Brain pericyte (primary cell): Measurements from ENCODE around the gene SFMBT2.
"Not testable (repeated sequence)": the region's sequence is repeated elsewhere in the genome, so short reads cannot be mapped to it uniquely, and the experiment has no call there.

ENCODE experiments used
- DNase-seq: peaks from one replicate; pipeline ENCODE4 v3.0.0-alpha.2; 2012; ENCODE audit warnings: low read depth, low spot score

The SFMBT2 gene

DNA sequence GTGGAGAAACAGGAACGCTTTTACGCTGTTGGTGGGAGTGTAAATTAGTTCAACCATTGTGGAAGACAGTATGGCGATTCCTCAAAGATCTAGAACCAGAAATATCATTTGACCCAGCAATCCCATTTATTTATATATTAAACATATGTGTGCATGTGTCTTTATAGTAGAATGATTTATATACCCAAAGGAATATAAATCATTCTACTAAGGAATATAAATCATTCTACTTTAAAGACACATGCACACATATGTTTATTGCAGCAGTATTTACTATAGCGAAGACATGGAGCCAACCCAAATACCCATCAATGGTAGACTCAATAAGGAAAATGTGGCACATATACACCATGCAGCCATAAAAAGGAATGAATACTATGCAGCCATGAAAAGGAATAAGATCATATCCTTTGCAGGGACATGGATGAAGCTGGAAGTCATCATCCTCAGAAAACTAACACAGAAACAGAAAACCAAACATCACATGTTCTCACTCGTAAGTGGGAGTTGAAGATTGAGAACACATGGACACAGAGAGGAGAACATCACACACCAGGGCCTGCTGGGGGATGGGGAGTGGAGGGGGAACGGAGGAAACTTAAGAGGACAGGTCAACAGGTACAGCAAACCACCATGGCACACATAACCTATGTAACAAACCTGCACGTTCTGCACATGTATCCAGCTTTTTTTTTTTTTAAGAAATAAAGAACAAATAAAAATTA lies 111.1 kb downstream of the SFMBT2 start:
- not testable (repeated sequence) for DNase-seq

DNA sequence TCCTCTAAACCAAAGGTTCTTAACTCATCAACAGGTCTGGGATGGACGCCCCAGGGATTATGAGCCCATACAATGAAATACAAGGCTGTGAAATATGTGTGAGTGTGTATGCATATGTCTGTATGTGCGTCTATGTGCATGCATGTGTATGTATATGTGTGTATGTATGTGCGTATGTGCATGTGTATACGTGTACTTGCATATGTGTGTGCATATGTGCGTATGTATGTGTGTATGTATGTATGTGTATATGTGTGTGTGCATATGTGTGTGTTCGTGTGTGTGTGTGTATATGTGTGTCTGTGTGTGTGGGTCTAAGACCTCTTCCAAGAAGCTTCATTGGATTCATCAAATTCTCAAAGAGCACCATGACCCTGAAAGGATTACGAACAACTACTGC lies 112.3 kb downstream of the SFMBT2 start:
- DNase-seq = no peak

DNA sequence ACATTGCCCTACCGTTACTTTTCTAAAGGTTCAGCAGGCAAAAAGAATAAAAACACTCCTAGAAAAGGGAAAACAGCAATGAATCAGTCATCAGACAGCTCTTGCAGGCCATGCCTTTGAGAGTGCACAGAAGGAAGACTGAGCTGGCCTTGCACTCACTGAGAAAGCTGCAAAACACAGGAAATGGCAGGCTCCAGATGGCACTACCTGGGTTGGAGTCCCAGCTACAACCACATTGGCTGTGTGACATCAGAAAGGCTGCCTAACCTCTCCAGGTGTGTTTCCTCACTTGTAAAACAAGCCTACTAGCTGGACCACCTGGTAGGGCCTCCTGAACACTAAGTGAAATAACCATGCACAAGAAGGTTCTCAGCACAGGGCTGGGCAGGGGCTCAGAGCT lies 113.7 kb downstream of the SFMBT2 start:
- DNase-seq = no peak

DNA sequence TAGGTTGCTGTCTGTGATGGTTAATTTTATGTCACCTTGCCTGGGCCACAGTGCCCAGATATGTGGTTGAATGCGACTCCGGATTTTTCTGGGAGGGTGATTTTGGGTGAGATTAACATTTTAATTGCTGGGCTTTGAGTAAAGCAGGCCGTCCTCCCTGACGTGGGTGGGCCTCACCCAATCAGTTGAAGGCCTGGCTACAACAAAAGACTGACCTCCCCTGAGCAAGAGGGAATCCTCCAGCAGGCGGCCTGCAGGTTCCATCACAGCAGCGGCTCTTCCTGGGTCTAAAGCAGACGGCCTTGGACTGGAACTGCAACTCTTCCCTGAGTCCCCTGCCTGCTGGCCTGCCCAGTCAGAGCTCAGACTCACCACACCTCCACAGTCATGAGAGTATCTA lies 114.2 kb downstream of the SFMBT2 start:
- no peak for DNase-seq

DNA sequence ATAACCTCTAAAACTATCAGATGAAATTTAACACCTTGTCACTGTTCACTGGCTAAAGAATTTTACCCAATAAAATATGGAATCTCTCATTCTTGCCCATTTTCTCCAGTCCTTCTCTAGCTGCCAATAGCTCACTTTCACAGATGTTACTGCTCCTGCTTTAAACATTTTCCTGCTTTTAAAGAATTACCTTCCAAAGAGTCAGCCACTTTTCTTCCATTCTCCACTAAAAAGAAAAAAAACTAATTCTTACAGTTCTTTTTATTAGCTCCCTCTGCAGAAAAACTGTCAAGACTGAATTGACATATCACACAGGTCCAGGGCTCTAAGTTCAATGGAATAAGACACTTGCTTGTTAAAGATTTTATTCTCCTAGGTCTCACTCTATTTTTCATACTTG lies 114.8 kb downstream of the SFMBT2 start:
- DNase-seq = no peak

DNA sequence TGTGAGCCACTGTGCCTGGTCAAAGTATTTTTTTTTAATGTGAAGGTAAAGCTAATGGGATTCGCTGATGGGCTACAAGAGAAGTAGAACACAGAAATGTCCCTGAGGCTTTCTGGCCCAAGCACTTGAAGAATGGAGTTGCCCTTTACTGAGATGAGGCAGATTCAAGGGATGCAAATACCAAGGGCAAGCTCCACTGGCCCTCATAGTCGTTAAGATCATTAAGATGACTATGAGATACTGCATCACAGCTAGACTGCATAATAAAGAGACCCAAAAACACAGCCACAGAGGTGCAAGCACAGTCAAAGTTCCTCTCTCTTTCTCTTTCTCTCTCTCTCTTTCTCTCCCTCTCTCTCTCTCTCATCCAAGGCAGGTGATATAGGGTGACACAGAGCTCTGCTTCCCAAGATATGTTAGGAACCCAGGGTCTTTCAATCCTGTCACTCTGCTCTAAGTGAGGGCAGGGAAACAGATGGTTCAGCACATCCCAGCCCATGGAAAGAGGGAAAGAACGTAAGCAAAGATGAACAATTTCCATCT lies 117.4 kb downstream of the SFMBT2 start:
- DNase-seq = no peak

DNA sequence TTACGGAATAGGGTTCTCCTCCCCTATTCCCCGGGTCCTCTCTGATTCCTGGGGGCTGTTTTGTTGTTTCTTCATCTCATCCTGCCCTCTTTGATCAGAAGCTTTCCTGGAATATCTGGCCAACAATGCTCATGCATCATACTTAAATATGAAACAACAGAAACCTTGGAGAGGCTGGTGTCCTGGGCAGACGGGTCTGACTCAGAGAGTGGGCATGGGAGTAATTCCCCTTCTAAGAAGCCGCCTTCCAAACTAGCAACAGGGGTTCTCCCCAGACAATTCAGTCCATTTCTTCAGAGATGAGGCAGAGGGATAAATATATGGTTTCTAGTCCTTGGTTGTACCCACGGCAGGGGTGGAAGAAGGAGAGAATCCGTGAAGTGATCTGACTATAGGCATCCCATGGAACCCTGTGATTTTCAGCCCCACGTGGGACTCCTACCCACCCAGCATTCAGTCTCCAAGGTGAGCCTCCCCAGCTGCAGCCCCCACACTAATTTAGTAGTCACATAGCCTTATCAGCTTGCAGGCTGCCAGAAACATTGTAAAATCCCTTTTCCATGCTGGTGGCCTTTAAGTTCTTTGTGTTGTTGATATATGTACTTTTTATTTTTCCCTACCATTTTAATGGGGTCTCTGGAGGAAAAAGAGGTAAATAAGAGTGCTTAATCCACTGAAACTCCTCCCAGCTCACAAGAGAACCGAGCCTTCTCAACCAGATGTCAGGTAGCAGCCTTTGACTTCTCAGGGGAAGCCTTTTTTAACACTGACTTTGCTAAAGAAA lies 119.2 kb downstream of the SFMBT2 start:
- no peak for DNase-seq

DNA sequence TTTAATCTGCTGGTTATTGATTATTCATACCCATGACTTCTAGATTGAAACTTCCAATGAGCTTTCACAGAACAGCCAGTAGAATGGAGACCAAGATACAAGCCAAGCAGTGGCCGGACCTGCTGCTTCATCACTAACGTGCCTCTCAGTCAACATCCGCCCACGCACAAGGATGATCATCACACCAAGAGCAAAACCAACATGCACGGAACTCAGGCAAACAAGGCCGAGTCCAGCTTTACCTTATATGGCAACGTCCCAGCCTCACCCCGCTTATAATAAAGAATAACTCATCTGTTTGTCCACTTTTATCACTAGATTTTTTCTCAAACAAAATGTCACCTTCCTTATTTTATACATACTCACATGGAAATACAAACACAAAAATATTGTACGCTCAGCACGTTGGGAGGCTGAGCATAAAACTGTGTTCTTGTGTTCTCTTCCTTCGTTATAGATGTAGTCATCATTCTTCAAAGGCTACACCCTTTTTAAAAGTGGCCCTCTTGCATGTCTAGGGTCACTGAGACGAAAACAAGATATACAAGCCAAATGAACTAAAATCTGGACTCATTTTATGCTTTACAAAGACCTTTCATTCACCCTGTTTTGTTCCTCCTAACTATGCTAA lies 122.7 kb downstream of the SFMBT2 start:
- no peak for DNase-seq

DNA sequence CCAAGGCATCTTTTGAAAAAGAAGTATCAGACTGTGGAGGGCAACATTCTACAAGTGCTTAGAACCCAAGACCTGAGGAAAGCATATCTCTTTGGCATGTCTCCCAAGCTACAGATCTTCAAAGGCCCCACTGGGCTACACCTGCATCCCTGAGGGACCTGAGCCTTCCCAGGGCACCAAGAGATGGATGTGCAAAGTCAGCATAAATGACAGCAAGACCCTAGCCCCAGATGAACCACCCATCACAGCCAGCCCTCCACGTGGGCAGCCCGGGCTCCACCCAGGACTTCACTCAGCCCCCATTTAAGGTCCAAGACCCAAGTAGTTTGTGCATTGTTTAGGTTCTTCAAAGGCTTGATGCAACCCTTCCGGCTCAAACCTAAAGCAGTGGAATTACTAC lies 123.5 kb downstream of the SFMBT2 start:
- no peak for DNase-seq

DNA sequence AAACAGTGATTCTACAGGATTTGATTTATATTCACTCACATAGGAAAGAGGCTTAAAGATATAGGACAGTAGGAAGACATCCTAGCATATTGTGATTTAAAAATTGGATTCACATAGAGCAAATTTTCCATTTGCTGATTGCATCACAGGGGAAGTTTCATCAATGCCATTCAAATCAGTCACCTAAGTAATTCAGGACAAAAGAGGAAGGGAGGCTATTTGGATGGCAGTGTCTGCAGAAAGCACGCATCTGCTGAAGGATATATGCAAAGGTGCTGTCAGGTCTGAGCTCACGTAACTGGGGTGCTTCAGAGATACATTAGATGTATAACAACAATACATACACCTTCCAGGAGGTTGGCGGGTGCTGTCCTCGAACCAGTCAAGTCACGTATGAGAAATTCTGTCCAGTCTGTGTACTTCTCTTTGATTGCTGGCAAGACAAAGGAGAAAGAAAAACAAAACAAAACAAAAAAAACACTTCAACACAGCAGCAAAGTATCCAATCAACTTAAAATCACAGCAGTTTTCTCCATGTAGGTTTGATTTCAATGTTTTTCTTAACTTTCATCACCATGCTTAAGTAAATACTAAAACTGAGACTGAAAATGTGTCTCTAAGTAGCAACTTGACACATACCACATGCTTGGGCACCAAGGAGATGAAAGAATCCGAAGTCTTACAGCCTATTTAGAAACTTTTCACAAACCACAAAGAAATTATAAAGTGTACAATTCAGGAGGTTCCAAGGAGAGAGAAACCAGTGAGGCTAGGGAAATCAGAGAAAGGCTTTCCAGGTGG lies 125.1 kb downstream of the SFMBT2 start:
- DNase-seq = no peak

DNA sequence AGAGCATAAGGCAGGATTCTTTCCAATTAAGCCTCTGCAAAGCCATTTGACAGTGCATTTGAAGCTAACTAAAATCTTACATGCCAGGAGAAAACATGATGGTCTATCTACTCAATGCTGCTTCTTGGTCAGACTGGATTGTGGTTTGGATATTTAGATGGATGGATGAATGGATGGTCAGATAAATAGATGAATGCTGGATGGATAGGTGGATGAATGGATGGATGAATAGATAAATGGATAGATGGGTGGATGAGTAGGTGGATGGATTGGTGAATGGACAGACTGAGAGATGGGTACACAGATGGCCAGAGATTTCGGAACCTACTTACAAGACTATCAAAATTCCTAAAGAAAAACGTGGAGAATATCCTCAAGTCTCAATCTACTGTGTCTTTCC lies 127.6 kb downstream of the SFMBT2 start:
- no peak for DNase-seq

DNA sequence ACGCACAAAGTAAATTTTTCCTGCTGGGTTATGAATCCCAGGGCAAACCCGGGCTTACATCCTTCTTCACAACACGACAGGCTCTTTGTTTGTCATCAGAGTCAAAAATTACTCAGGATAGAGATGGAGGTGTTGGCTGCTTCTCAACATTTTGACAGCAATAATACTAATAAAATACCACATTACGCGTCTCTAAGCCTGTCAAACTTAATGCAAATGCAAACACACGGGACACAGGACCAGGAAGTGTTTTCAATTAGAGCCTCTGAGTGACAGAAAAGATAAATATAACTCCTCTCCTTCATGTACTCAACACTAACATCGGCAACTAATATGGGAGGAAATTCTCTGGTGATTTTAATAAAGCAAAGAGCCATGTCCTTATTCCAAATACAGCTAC lies 128.4 kb downstream of the SFMBT2 start:
- DNase-seq = no peak

DNA sequence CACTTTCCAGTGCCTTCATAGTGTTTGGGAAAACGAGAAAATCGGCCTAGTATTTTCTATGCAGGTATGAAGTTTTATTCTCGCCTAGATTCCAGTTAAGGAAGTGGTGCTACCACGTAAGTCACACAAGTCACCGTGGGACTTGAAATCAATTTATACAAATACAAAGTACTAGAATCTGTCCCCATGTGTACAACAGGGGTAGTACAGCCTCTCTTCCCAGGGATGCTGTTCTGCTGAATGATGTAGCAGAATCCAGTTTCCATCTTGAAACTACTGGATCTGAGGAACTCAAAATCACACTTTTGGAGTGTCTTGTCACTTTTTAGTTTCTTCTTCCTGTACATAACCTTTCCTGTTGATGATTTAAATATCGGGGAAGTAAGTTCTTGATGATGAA lies 129.4 kb downstream of the SFMBT2 start:
- DNase-seq = no peak

DNA sequence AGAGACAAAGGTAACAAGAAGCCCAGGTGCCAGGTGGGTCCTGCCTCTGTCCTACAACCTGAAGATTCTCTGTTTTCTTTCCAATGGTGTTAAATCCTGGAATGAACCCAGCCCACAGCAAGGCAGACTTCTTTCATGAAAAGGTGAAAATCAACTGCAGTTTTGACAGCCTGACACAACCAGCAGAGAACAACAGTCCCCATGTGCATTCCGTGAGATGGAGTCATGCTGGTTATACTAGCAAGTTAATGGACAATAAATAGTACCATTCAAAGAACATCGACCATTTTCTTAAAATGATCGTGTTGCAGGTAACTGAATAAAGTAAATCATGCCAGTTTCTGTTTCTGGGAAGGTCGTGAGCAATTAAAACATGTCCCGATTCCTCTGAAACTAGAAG lies 131.5 kb downstream of the SFMBT2 start:
- no peak for DNase-seq

DNA sequence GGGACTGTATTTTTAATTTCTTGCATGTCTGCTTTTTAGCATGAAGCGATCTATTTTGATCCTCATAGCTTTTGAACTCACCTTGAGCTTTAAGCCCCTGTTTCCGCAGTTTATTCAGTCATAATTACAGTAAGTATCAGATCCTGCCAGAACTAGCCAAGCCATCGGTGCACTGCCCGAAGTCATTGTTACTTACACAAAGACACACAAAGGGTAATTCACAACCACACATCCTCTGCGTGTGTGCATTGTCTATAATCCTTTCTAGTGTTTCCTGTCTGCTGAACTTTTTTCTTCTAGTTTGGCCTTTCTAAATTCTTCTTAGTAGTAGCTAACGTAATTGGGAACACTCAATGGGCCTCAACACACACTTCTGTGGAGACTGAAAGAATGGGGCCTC lies 133.0 kb downstream of the SFMBT2 start:
- no peak for DNase-seq

DNA sequence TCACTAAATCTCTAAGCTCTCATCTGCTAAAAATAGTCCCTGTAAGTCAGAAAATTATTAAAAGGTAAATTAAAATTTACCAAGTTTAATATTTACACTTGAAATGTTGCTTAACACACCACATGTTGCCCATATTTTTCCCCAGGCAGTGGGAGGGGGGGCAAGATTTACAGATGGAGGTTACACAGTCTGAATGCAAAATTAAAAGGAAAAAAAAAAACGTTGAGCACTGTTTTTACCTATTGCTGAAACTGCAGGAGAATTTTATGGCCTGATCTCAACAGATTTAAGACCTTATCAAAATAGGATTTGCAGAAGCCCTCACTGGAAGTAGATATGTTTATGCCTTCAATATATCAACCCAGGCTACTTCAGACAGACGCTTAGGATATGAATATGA lies 133.4 kb downstream of the SFMBT2 start:
- DNase-seq = no peak

DNA sequence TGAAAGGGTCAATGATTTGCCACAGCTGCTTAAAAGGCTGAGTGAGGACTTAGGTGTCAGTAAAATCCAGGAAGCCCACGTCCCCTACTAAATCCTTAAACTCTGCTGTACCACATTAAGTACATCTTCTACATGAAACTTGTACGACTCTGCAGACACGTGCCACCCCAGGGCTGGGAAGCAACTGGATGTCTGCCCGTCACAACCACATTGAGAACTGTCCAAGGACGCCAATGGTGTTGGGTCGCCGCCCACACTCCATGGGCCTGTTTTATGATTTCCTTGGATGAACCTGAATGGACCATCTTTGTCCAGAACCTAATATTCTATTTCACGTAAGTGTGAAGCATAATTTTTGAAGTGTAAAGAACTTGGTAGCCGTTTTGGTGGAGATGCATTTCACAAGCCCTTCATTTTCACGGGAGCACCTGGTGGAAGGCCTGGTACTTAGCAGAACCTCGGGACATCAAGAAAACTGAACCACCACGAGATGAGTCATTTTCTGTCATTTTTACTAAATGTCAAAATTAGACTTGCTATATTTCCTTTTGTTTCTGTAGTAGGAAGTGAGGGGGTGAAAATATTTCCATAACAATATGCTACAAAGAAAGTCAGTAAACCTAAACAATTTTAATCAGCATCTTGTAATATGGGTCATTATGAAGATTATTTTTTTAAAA lies 134.9 kb downstream of the SFMBT2 start:
- DNase-seq = no peak

DNA sequence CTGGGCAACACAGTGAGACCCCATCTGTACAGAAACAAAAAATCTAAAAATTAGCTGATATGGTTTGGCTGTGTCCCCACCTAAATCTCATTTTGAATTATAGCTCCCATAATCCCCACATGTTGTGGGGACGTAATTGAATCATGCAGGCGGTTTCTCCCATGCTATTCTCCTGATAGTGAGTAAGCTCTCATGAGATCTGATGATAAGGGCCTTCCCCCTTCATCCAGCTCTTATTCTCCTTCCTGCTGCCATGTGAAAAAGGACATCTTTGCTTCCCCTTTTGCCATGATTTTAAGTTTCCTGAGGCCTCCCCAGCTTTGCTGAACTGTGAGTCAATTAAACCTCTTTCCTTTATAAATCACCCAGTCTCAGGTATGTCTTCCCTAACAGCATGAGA lies 136.5 kb downstream of the SFMBT2 start:
- DNase-seq = no peak

DNA sequence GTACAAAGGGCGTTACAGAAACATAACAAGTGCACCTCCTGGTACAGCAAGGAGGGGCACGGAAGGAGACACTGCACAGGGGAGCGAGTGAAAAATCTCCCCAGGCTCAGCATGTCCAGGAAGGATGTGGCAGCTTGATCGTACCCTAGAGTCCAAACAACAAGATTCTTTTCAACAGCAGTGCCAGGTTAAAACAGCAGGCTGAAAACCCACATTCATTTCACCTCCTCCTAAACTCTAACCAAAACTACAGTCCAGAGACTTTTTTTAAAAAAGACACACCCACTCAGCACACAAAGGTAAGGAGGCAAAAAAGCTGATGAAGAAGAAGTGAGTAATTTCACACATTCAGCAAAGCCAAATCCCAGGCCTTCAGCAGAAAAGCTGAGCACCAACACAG lies 138.8 kb downstream of the SFMBT2 start:
- DNase-seq = no peak

DNA sequence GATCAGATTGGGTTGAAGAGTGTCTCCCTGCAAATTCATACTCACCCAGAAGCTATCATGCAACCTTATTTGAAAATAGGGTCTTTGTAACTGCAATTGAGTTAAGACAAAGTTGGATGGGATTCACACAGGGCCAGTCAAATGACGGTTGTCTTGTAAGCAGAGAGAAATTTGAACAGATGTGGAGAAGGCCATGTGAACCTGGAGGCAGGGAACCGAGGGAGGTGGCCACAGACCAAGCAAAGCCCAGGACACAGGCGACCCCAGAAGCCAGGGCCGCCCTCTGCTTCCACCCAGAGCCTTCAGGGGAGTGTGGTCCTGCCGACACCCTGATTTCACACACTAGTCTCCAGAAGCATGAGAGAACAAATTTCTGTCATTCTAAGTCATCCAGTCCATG lies 140.8 kb downstream of the SFMBT2 start:
- DNase-seq = no peak

DNA sequence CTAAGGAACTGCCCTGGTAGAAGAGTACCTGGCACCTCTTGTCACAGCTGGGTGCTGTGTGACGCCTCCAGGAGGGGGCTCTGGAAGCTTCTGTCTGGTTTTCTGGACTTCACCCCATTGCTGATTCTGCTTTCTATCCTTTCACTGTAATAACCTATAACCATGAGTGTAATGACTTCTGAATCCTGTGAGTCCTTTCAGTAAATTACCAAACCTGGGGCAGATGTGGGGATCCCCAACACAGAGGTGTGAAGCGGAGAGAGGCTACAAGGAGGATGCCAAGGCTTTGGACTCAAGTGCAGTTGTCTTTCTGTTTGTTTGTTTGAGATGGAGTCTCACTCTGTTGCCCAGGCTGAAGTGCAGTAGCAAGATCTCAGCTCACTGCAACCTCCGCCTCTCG lies 143.7 kb downstream of the SFMBT2 start:
- DNase-seq = no peak
